Peyer's patch (tissue), 4 donors: ENCODE measurements around the gene PTPRR.

Experiments
- POLR2A ChIP-seq, 2 donors: fragments of 450-650 bp; IDR thresholded peaks; one replicate each; pipeline ENCODE4 v1.5.1; 2017; ENCODE audit warnings: antibody characterized with exemption in 2 of 2, mild to moderate bottlenecking in 2 of 2, moderate library complexity in 2 of 2
- TF ChIP-seq, protein P1 (sequence below), 6 experiments: fragments of 450-650 bp in 4 of 6; fragments of 200-600 bp in 2 of 6; sonication (generic) in 1 of 6; IDR thresholded peaks; one replicate each; pipeline ENCODE4 v1.5.1; 2017 to 2019; ENCODE audit warnings: antibody characterized with exemption in 6 of 6, mild to moderate bottlenecking in 3 of 6, moderate library complexity in 1 of 6

DNA sequence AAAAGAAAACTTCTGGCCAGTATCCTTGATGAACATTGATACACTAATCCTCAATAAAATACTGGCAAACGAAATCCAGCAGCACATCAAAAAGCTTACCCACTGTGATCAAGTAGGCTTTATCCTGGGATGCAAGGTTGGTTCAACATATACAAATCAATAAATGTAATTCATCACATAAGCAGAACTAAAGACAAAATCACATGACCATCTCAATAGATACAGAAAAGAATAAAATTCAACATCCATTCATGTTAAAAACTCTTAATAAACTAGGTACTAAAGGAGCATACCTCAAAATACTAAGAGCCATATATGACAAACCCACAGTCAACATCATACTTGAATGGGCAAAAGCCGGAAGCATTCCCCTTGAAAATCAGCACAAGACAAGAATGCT, 211.5 kb downstream of the PTPRR start:
- TF ChIP-seq, protein P1, sequence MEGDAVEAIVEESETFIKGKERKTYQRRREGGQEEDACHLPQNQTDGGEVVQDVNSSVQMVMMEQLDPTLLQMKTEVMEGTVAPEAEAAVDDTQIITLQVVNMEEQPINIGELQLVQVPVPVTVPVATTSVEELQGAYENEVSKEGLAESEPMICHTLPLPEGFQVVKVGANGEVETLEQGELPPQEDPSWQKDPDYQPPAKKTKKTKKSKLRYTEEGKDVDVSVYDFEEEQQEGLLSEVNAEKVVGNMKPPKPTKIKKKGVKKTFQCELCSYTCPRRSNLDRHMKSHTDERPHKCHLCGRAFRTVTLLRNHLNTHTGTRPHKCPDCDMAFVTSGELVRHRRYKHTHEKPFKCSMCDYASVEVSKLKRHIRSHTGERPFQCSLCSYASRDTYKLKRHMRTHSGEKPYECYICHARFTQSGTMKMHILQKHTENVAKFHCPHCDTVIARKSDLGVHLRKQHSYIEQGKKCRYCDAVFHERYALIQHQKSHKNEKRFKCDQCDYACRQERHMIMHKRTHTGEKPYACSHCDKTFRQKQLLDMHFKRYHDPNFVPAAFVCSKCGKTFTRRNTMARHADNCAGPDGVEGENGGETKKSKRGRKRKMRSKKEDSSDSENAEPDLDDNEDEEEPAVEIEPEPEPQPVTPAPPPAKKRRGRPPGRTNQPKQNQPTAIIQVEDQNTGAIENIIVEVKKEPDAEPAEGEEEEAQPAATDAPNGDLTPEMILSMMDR (IDR thresholded peaks at IDR 0.05), result no peak
- TF ChIP-seq POLR2A (IDR thresholded peaks at IDR 0.05), result no peak
